H9 (cell line): ENCODE measurements around the gene SYT2. TPM values are rescaled to one million over a fixed set of nuclear protein-coding genes. Genes with fewer than 3 reads are reported as not detected.

ENCODE experiments used
- DNase-seq: peaks from one replicate; pipeline ENCODE4 v3.0.0-alpha.2; 2017
- H2AFZ ChIP-seq: one replicate; pipeline ENCODE4 v1.6.1; 2013; ENCODE audit warnings: mild to moderate bottlenecking, low read length, control low read depth, moderate library complexity
- H2AK5ac ChIP-seq: 2 replicates; pipeline ENCODE4 v1.6.1; 2013; ENCODE audit warnings: low read length, control low read depth, mixed read lengths; ENCODE audit not compliant: insufficient read length
- H2BK120ac ChIP-seq: one replicate; pipeline ENCODE4 v1.6.1; 2013; ENCODE audit warnings: low read depth, mild to moderate bottlenecking, low read length, control low read depth, inconsistent platforms; ENCODE audit not compliant: poor library complexity, severe bottlenecking
- H2BK12ac ChIP-seq: 2 replicates; pipeline ENCODE4 v1.6.1; 2013; ENCODE audit warnings: low read length, control low read depth, mixed read lengths, low read depth; ENCODE audit not compliant: insufficient read length
- H2BK15ac ChIP-seq: 2 replicates; pipeline ENCODE4 v1.6.1; 2013; ENCODE audit warnings: low read depth, low read length, control low read depth
- H2BK20ac ChIP-seq: one replicate; pipeline ENCODE4 v1.6.1; 2013; ENCODE audit warnings: low read depth, mild to moderate bottlenecking, low read length, control low read depth, inconsistent platforms; ENCODE audit not compliant: poor library complexity, severe bottlenecking
- H2BK5ac ChIP-seq: 2 replicates; pipeline ENCODE4 v1.6.1; 2013; ENCODE audit warnings: low read length, control low read depth, mixed read lengths; ENCODE audit not compliant: insufficient read length
- H3K14ac ChIP-seq: 2 replicates; pipeline ENCODE4 v1.6.1; 2013; ENCODE audit warnings: low read length, control low read depth; ENCODE audit not compliant: insufficient read depth
- H3K18ac ChIP-seq: 2 replicates; pipeline ENCODE4 v1.6.1; 2013; ENCODE audit warnings: low read depth, mild to moderate bottlenecking, mixed read lengths, low read length, control low read depth; ENCODE audit not compliant: insufficient read length
- H3K23ac ChIP-seq: 2 replicates; pipeline ENCODE4 v1.6.1; 2013; ENCODE audit warnings: low read length, control low read depth, mixed read lengths, low read depth; ENCODE audit not compliant: insufficient read length
- H3K23me2 ChIP-seq: 2 replicates; pipeline ENCODE4 v1.6.1; 2013; ENCODE audit warnings: low read depth, mild to moderate bottlenecking, mixed read lengths, low read length, control low read depth; ENCODE audit not compliant: insufficient read length, poor library complexity, severe bottlenecking
- H3K27ac ChIP-seq: 2 replicates; pipeline ENCODE4 v1.5.1; 2013; ENCODE audit warnings: low read length, control low read depth, mixed read lengths, low read depth; ENCODE audit not compliant: insufficient read length
- H3K27me3 ChIP-seq: 2 replicates; pipeline ENCODE4 v1.6.1; 2013; ENCODE audit warnings: low read length, control low read depth, inconsistent platforms; ENCODE audit not compliant: insufficient read depth
- H3K4ac ChIP-seq: 2 replicates; pipeline ENCODE4 v1.6.1; 2013; ENCODE audit warnings: low read depth, mild to moderate bottlenecking, control low read depth, inconsistent platforms, low read length, moderate library complexity
- H3K4me1 ChIP-seq: 2 replicates; pipeline ENCODE4 v1.6.1; 2013; ENCODE audit warnings: low read length, control low read depth, inconsistent platforms; ENCODE audit not compliant: insufficient read depth
- H3K4me2 ChIP-seq: 2 replicates; pipeline ENCODE4 v1.6.1; 2013; ENCODE audit warnings: low read length, control low read depth, mixed read lengths; ENCODE audit not compliant: insufficient read length, insufficient read depth
- H3K56ac ChIP-seq: 2 replicates; pipeline ENCODE4 v1.6.1; 2013; ENCODE audit warnings: low read depth, mild to moderate bottlenecking, mixed read lengths, low read length, control low read depth; ENCODE audit not compliant: insufficient read length
- H3K79me1 ChIP-seq: 2 replicates; pipeline ENCODE4 v1.6.1; 2013; ENCODE audit warnings: low read depth, mild to moderate bottlenecking, moderate library complexity, low read length, control low read depth, inconsistent platforms; ENCODE audit not compliant: insufficient read depth, poor library complexity, severe bottlenecking
- H3K79me2 ChIP-seq: 2 replicates; pipeline ENCODE4 v1.6.1; 2013; ENCODE audit warnings: low read length, control low read depth, inconsistent platforms; ENCODE audit not compliant: insufficient read depth
- H3K9ac ChIP-seq: 2 replicates; pipeline ENCODE4 v1.6.1; 2013; ENCODE audit warnings: low read length, control low read depth, mixed read lengths; ENCODE audit not compliant: insufficient read length; ENCODE audit errors: extremely low read depth
- H3K9me3 ChIP-seq: one replicate; pipeline ENCODE4 v1.6.1; 2013; ENCODE audit warnings: low read depth, low read length, inconsistent platforms; ENCODE audit not compliant: control insufficient read depth
- H3T11ph ChIP-seq: one replicate; pipeline ENCODE4 v1.6.1; 2013; ENCODE audit warnings: mild to moderate bottlenecking, low read length, control low read depth, inconsistent platforms
- H4K20me1 ChIP-seq: one replicate; pipeline ENCODE4 v1.6.1; 2013; ENCODE audit not compliant: control insufficient read depth, insufficient read length, insufficient read depth
- H4K5ac ChIP-seq: 2 replicates; pipeline ENCODE4 v1.6.1; 2013; ENCODE audit warnings: low read depth, mild to moderate bottlenecking, mixed read lengths, low read length, control low read depth; ENCODE audit not compliant: insufficient read length
- H4K8ac ChIP-seq: replicated peaks from 2 replicates; pipeline ENCODE4 v1.6.1; 2013; ENCODE audit warnings: low read length, control low read depth, mixed read lengths, low read depth; ENCODE audit not compliant: insufficient read length
- H4K91ac ChIP-seq: 2 replicates; pipeline ENCODE4 v1.6.1; 2013; ENCODE audit warnings: low read depth, mild to moderate bottlenecking, moderate library complexity, mixed read lengths, low read length, control low read depth; ENCODE audit not compliant: insufficient read length
- H3K27ac Mint-ChIP-seq, 3 experiments: 2 replicates in 2 of 3; 3 replicates in 1 of 3; pipeline ENCODE4 v1.8.0; 2020 to 2021; ENCODE audit warnings: mixed read lengths in 3 of 3, mild to moderate bottlenecking in 1 of 3, moderate library complexity in 1 of 3
- H3K27me3 Mint-ChIP-seq: 2 replicates; pipeline ENCODE4 v1.8.0; 2021; ENCODE audit warnings: low read depth, mild to moderate bottlenecking, moderate library complexity, mixed read lengths
- H3K36me3 Mint-ChIP-seq, 3 experiments: 2 replicates in 2 of 3; 3 replicates in 1 of 3; pipeline ENCODE4 v1.8.0; 2020 to 2021; ENCODE audit warnings: low read depth in 3 of 3, mixed read lengths in 3 of 3; ENCODE audit not compliant: insufficient read depth in 1 of 3
- H3K4me1 Mint-ChIP-seq, 2 experiments: 2 replicates each; pipeline ENCODE4 v1.8.0; 2020; ENCODE audit warnings: mixed read lengths in 2 of 2
- H3K4me3 Mint-ChIP-seq, 2 experiments: 2 replicates in 1 of 2; 3 replicates in 1 of 2; pipeline ENCODE4 v1.8.0; 2020 to 2021; ENCODE audit warnings: mild to moderate bottlenecking in 2 of 2, mixed read lengths in 2 of 2, moderate library complexity in 1 of 2
- H3K9me3 Mint-ChIP-seq, 2 experiments: 2 replicates in 1 of 2; 3 replicates in 1 of 2; pipeline ENCODE4 v1.8.0; 2020; ENCODE audit warnings: mild to moderate bottlenecking in 2 of 2, mixed read lengths in 2 of 2, moderate library complexity in 1 of 2
- CTCF ChIP-seq: fragments of 200-600 bp; sonication (generic); conservative IDR thresholded peaks from 3 replicates; pipeline ENCODE4 v1.8.0; 2021; ENCODE audit warnings: antibody characterized with exemption, mild to moderate bottlenecking
- WGBS: extraction: QIAGEN DNeasy Blood & Tissue Kit; methylation state at CpG from one replicate; pipeline ENCODE4 v1.1.7; 2013; ENCODE audit warnings: missing lambda C conversion rate, low lambda C conversion rate, mixed read lengths; ENCODE audit not compliant: insufficient read length; ENCODE audit errors: extremely low coverage; 5-methylcytosine and 5-hydroxymethylcytosine counted together
- total RNA-seq: library from RNA; stranded (reverse); gene quantifications from 2 replicates; pipeline ENCODE4 v1.2.1, GENCODE V29; 2021

SYT2 gene
- total RNA-seq, 1 experiment from 2014 or later, result 3.3 TPM

- Histone ChIP-seq H4K20me1 (no peaks in the 10 kb centered on the region), H2BK5ac (no peak overlapping the region), H3K18ac (no peak overlapping the region), H4K91ac (no peak overlapping the region), H3K79me2 (no peaks in the 10 kb centered on the region), H3K23me2 (no peaks in the 10 kb centered on the region), H3K79me1 (no peaks in the 10 kb centered on the region), H2BK120ac (no peak overlapping the region), H3K4me2 (no peak overlapping the region), H4K8ac (no peak overlapping the region), H3T11ph (no peak overlapping the region), H2AK5ac (no peak overlapping the region), H3K9me3 (no peaks in the 10 kb centered on the region), H2BK15ac (no peak overlapping the region), H4K5ac (no peak overlapping the region), H3K27me3 (no peaks in the 10 kb centered on the region), H3K14ac (no peak overlapping the region), H2BK12ac (no peak overlapping the region), H3K4me1 (no peaks in the 10 kb centered on the region), H3K4ac (no peak overlapping the region), H3K9ac (no peak overlapping the region), H2BK20ac (no peak overlapping the region), H3K56ac (no peak overlapping the region), H2AFZ (no peak overlapping the region), H3K27ac (no peak overlapping the region), H3K23ac (no peak overlapping the region)
- peaks cover 8% of the 10 kb centered on the region for H3K27me3 Mint-ChIP-seq
- peaks cover 7 to 38% of the 10 kb centered on the region in 2 experiments; a peak in 3 of 4 replicates for H3K4me1 Mint-ChIP-seq
- H3K9me3 Mint-ChIP-seq, result no peaks in the 10 kb centered on the region
- TF ChIP-seq CTCF, result no peak
- H3K4me3 Mint-ChIP-seq, result no peak overlapping the region
- no peaks in the 10 kb centered on the region; a peak in 2 of 7 replicates for H3K36me3 Mint-ChIP-seq
- no peak for DNase-seq
- WGBS, result no CpG with 5 or more reads among the region's 5 CpGs
- H3K27ac Mint-ChIP-seq, result no peak overlapping the region; a peak in 1 of 7 replicates
These were observed 8.2 kb downstream of the SYT2 start for GRCh38 chr1:202702088-202702487.
